Kidney (tissue), 14 donors: Measurements from ENCODE around the gene PGAP6. TPM values are rescaled to one million over a fixed set of nuclear protein-coding genes. Genes with fewer than 3 reads are reported as not detected.

Source experiments
- DNase-seq, 5 donors: peaks; one replicate each; pipeline ENCODE4 v3.0.0-alpha.2; 2013 to 2020
- FAIRE-seq: peaks from 2 replicates; lab custom pipeline; 2012; peaks lifted over from hg19 to GRCh38; lab: Jason Lieb, UNC
- H3K27ac ChIP-seq, 2 donors: one replicate each; pipeline ENCODE4 v1.7.0; 2013; ENCODE audit warnings: low read depth in 2 of 2, low read length in 2 of 2, inconsistent platforms in 1 of 2
- H3K27me3 ChIP-seq: one replicate; pipeline ENCODE4 v1.7.1; 2013; ENCODE audit warnings: low read length, inconsistent platforms; ENCODE audit not compliant: control insufficient read depth, insufficient read depth
- H3K36me3 ChIP-seq, 3 donors: one replicate each; pipeline versions ENCODE4 v1.7.0 to v1.7.1; 2013; ENCODE audit warnings: low read length in 3 of 3, control low read depth in 1 of 3, inconsistent platforms in 1 of 3; ENCODE audit not compliant: insufficient read depth in 3 of 3, control insufficient read depth in 2 of 3
- H3K4me1 ChIP-seq, 3 donors: one replicate each; pipeline versions ENCODE4 v1.7.0 to v1.7.1; 2013; ENCODE audit warnings: low read length in 3 of 3, inconsistent platforms in 1 of 3, low read depth in 1 of 3; ENCODE audit not compliant: control insufficient read depth in 2 of 3, insufficient read depth in 2 of 3
- H3K4me3 ChIP-seq, 3 donors: one replicate each; pipeline versions ENCODE4 v1.7.0 to v1.8.1; 2013; ENCODE audit warnings: low read length in 3 of 3, control low read depth in 1 of 3, inconsistent platforms in 1 of 3
- H3K9ac ChIP-seq, 3 donors: one replicate each; pipeline versions ENCODE4 v1.7.0 to v1.7.1; 2013; ENCODE audit warnings: low read length in 3 of 3, control low read depth in 1 of 3, inconsistent platforms in 1 of 3
- H3K9me3 ChIP-seq, 3 donors: one replicate each; pipeline versions ENCODE4 v1.7.0 to v1.7.1; 2013; ENCODE audit warnings: low read length in 3 of 3, control low read depth in 1 of 3, inconsistent platforms in 1 of 3; ENCODE audit not compliant: control insufficient read depth in 2 of 3, insufficient read depth in 1 of 3
- intact Hi-C: fragments of 100-400 bp; cut with DNase I; formaldehyde crosslinking; loops from one replicate; pipeline ENCODE4 v1.11.1; 2022
- polyA plus RNA-seq: library from polyadenylated mRNA; stranded (reverse); fragments of 350-450 nt; fragmentation: Illumina TruSeq; extraction: RNeasy Lipid Tissue Mini Kit (QIAGEN cat#74804); gene quantifications from one replicate; pipeline ENCODE4 v1.2.3, GENCODE V29; 2014; ENCODE audit warnings: low read depth, low replicate concordance; ENCODE audit not compliant: insufficient read depth
- total RNA-seq: library from RNA; stranded (reverse); fragmentation: NEBNext Ultra II Directional; extraction: Animal tissue kit (Norgen Biotek cat#: 25700); gene quantifications from one replicate; pipeline ENCODE4 v1.2.1, GENCODE V29; 2021
- TF ChIP-seq, protein P1 (sequence below): IDR thresholded peaks from 3 replicates; pipeline ENCODE4 v1.5.1; 2012; ENCODE audit warnings: mild to moderate bottlenecking, moderate library complexity, borderline replicate concordance; ENCODE audit not compliant: insufficient read depth; ENCODE audit errors: extremely low read depth
- donor health status: control.
- donor health status: control.
- donor health status: control.
- donor health status: control.
- donor health status: control.
- donor health status: DM: yes; HTN: yes; CAD: no.
- donor health status: Normal renal cell carcinoma (clear cell type).

Gene PGAP6
- total and polyA plus RNA-seq, 2 donors from 2014 or later = 65.0 to 144 TPM

DNA sequence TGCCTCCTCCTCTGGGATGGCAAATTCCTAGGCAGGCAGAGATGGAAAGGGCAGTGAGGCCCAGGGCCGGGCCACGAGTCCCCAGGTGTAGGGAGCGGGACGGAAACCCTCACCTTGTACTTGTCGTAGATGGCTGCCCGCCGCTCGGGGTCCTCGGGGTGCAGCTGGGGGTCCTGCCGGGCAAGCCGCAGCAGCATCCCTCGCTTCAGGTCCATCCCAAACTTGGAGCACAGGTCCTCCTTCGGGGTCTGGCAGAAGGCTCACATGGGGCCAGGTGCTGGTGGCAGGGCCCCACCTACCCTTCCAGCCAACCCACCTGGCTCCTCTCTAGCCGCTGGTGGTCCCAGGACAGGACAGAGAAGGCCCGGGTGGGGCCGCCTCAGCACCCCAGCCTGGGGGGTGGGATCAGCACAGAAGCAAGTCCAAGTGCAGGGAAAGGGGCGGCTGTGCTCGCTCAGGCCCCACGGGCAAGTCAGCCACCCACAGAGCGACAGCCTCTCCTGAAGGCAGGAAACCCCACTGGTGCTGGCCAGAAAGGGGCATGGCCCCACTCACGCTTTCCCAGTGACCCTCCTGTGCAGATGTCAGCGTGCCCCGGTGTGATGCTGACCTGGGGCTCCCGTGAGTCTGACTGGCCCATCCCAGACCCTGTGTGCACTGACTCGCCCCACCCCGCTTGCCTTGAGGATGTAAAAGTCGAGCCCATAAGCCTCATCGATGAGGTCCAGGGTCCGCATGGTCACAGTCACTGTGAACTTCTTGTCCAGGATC, 13.2 kb downstream of the PGAP6 start:
- no peak overlapping the region for H3K4me3 ChIP-seq
- DNase-seq = peak in 1 of 5 donors; percentile 78
- intact Hi-C loops = no loop called here
- no peak overlapping the region for H3K27ac ChIP-seq
- no peaks in the 10 kb centered on the region for H3K9me3 ChIP-seq
- peaks cover 0 to 16% (median 0%) of the 10 kb centered on the region in 3 donors for H3K4me1 ChIP-seq
- H3K9ac ChIP-seq = no peak overlapping the region
- H3K36me3 ChIP-seq = peaks cover 0 to 12% (median 0%) of the 10 kb centered on the region in 3 donors
- no peak for FAIRE-seq
- TF ChIP-seq, protein P1, sequence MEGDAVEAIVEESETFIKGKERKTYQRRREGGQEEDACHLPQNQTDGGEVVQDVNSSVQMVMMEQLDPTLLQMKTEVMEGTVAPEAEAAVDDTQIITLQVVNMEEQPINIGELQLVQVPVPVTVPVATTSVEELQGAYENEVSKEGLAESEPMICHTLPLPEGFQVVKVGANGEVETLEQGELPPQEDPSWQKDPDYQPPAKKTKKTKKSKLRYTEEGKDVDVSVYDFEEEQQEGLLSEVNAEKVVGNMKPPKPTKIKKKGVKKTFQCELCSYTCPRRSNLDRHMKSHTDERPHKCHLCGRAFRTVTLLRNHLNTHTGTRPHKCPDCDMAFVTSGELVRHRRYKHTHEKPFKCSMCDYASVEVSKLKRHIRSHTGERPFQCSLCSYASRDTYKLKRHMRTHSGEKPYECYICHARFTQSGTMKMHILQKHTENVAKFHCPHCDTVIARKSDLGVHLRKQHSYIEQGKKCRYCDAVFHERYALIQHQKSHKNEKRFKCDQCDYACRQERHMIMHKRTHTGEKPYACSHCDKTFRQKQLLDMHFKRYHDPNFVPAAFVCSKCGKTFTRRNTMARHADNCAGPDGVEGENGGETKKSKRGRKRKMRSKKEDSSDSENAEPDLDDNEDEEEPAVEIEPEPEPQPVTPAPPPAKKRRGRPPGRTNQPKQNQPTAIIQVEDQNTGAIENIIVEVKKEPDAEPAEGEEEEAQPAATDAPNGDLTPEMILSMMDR = no peak
- H3K27me3 ChIP-seq = no peaks in the 10 kb centered on the region

DNA sequence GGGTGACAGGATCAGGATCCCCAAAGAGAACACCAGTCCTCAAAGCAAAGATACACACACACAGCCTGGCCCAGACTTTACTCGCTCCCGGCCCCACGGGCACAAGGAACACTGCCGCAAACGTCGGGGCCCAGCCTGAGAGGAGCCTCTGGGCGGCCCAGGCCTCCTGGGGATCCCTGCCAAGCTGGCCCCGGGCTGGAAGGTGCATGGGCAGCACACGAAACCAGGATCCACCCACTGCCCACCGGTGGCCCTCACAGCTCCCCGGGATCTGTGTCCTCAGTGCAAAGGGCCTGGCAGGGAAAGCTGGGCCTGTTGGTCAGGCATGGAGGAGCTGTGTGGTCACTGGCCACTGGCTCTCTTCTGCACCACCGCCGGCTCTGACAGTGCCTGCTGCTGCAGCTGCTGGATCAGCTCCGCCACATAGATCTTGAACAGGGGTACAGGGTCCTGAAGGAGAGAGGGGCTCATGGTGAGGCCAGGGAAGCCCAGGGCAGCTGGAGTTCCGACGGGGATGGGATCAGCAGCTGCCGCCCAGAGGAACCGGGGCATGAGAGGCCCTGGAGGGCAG, 14.4 kb downstream of the PGAP6 start:
- H3K27me3 ChIP-seq = no peaks in the 10 kb centered on the region
- H3K4me3 ChIP-seq = no peak overlapping the region
- no peak overlapping the region for H3K9ac ChIP-seq
- H3K27ac ChIP-seq = no peak overlapping the region
- no peak for FAIRE-seq
- H3K9me3 ChIP-seq = no peaks in the 10 kb centered on the region
- H3K36me3 ChIP-seq = peaks cover 0 to 8% (median 0%) of the 10 kb centered on the region in 3 donors
- no peak for DNase-seq
- TF ChIP-seq, protein P1 = no peak
- intact Hi-C loops = no loop called here
- H3K4me1 ChIP-seq = peaks cover 0 to 19% (median 0%) of the 10 kb centered on the region in 3 donors

DNA sequence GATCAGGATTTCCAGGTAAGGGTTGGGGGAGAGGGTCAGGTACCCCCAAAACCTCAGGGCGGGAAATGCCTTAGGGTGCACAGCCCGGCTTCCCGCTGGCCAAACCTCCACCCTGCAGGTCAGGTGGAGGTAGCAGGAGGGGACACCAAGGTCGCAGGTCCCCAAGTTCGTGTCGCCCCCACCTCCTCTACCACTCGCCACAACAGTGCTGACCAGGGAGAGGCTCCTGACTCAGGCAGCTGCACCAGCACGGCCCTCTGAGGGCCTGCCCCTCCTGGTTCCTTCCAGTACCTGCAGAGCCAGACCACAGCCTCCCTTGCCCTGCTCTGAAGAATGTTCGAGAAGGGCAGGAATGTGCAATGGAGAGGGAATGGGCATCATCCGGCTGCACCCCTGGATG, 15.3 kb downstream of the PGAP6 start:
- DNase-seq = peak in 1 of 5 donors; percentile 51
- Histone ChIP-seq H3K27me3 (no peaks in the 10 kb centered on the region), H3K4me3 (no peak overlapping the region), H3K9me3 (no peaks in the 10 kb centered on the region), H3K9ac (no peak overlapping the region), H3K36me3 (peaks cover 0 to 8% (median 0%) of the 10 kb centered on the region in 3 donors), H3K27ac (no peak overlapping the region), H3K4me1 (peaks cover 0 to 22% (median 0%) of the 10 kb centered on the region in 3 donors)
- no peak for FAIRE-seq
- TF ChIP-seq, protein P1 = no peak
- intact Hi-C loops = no loop called here
